ENCODE results near the gene RAPGEF3.

Gene RAPGEF3

DNA sequence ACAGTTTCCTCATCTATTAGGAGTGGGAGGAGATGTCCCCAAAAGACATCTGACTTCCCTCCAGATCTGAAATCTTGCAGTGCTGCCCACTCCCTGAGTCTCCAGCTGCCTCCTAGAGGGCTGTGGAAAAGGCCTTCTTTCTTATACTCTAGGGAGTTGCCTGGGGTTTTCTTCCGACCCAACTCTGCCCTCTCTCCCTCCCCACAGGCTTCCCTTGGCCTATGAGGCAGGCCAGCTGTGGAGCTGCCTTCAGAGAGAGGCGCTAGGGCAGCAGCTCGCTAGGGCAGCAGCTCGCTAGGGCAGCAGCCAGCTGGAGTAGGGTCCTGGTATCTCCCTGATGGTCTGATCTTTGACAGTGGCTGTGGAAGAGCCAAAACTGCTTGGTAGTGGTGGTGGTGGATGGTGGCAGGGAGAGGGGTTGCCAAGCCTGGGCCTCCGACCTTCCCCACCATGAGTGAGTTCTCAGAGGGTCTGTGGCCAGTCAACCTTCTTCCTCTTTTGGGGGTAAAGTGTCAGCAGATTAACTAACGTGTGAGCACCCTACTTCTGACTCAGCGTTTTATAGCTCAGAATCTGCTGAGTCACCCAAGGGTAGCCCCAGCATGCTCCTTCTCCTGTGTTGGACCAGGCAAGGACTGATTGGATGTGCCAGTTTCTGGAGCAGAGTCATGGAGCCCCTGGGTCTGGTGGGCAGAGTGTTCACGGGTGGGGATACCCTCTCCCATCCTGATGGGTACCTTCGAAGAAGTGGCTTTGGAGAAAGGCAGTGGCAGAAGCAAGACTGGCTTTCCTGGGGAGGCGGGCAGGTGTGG, 16.6 kb upstream of the RAPGEF3 start:
- DNase-seq (ENCODE audit: low spot score) = no peak

DNA sequence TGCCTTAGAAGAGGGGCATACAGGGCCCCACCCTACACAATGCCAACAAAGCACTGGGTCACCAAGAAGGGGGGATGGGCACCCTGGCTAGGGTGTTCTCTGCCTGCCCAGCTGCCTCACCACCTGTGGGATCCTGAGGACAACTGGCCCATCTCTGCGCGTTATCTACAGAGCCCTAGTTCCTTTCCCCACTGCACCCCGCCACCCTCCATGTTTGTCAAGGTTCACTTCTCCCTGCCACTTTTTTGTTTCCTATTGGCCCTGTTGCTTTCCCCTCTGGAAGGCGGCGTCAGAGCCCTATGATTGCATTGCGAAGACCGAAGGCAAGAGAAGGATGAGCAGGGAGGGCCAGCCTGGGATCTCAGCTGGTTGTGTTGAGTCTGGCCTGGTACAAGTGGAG, 16.0 kb upstream of the RAPGEF3 start:
- DNase-seq (ENCODE audit: low spot score) = no peak

DNA sequence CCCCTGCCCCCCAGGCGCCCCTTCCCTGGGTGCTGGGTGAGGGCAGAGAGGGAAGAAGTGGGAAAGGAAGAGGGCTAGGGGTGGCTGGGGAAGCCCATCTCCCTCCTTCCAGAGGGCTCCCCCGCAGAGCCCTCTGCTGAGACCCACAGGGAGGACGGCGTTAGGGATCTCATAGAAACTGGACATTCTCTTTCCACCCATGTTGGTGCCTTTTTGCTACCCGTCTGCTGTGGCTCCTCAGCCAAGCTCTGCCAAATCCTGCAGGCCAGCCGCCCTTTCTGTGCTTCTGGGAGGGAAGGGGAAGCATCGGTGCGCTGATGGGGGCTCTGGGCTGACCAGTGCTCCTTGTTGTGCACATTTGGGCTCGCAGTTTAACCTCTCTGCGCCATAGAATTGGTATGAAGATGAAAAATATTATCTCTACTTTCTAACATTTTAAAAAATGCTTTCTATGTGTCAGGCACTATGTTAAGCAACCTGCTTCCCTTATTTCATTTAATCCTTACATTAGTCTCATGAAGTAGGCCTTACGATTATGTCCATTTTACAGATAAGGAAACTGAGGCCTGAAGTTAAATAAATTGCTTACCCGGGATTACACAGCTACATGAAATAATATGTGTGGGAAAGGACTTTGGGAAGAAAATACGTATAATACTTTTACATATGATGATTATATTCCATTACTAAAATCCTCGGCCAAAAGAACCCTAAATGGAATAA, 15.3 kb upstream of the RAPGEF3 start:
- no peak for DNase-seq (ENCODE audit: low spot score)

DNA sequence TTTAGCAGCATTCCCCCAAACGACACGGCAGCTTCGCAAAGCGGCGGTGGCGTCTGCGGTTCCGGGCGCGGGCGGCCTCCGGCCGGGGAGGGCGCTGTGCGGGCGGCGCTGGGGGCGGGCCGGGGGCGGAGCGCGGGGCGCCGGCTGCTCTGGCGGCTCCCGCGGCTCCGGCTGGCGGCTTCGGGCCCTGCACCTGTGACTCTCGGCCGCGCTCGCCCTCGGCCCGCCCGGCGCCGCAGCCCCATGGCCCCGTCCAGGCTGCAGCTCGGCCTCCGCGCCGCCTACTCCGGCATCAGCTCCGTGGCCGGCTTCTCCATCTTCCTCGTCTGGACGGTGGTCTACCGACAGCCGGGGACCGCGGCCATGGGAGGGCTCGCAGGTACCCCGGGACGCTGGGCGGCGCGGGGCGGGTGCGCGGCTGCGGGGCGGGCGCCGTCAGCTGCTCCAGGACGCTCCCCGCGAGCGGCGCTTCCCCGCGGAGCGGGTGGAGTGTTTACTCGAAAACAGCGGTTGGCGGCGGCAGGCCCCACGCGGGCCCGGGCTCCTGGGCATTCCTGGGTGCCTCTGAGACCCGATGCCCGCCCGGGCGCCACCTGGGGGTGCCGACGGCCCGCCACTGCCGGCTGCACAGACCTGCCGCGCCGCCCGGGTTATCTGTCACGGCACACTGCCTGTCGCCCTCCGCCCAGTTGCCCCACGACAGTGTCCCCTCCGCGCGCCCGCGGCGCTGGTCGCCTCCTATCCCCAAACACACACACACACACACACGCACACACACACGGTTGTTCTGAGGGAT, 14.6 kb upstream of the RAPGEF3 start, which contains the start of gene SLC48A1:
TSS of gene SLC48A1 (plus strand) at position 177 of the 796 bp plus-strand sequence. CDS start at position 244, 67 bp downstream.
- DNase-seq (ENCODE audit: low spot score) = peak; percentile 60

DNA sequence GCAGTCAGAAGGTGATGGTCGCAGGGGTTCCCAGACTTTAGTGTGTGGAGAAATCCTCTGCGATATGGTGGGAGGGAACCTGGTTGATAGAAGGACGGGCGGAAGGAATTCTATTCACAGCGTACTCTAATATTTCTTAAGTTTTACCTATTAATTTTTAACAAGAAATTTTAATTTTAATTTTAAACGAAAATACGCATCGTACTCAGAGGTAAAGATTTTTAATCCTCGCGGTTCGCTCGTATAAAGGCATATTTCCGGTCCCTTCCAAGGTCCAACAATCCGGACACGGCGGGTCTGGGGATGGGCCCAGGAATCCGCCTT, 14.0 kb upstream of the RAPGEF3 start:
- no peak for DNase-seq (ENCODE audit: low spot score)

DNA sequence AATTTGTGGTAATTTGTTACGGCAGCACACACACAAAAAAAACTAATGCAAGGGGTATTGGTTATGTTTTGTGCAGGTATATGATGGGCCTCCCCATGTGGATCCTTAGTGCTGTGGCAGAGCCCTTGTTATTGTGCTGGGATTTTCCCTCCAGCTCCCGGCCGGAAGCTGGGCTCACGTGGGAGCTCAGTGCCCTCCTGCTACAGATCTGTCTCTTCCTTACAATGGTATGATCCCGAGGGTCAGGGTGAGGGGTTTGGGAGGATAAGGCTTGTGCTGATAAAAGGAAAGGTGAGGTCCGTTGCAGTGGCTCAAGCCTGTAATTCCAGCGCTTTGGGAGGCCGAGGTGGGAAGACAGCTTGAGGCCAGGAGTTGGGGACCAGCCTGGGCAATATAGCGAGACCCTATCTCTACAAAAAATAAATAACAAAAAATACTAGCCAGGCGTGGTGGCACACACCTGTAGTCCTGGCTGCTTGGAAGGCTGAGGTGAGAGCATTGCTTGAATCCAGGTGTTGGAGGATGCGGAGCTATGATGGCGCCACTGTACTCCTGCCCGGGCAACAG, 13.5 kb upstream of the RAPGEF3 start:
- DNase-seq (ENCODE audit: low spot score) = no peak

DNA sequence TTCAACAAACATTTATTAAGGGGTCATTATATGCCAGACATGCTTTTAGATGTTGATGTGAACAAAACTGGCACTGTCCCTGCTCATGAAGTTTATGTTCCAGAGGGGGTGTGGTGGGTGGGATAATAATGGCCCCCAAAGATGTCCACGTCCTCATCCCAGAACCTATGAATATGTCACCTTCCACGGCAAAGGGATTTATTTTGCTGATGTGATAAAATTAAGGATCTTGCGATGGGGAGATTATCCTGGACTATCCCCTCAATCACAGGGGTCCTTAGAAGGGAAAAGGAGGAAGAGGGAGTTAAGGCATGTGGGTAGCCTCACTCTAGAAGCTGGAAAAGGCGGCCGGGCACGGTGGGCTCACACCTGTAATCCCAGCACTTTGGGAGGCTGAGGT, 12.6 kb upstream of the RAPGEF3 start:
- DNase-seq (ENCODE audit: low spot score) = no peak

DNA sequence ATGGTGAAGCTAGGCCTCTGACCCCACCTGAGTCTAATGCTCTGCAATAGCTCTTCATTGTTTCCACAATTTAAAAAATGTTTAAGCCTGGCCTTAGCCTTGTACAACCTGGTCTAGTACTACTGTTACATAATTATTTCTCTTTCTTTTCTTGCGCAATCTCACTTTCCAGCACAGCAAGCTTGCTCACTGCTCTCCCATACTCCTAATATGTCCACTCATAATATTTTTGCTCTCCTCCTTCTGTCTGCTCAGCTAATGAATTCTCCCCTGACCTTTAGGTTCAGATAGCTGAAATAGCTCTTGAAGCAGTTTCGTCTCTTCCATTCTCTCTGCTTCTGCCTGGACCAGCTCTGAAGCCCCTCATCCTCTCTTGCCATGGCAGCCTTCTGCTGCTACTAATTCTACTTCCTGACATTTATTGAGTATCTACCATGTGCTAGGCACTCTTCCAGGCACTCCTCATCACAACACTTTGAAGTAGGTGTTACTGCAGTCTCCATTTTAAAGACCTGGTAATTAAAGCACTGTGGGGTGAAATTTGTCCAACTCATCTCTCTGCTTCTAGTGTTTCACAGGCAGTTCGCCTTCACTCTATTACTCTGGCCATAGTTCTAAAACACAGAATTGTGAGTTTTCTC, 11.5 kb upstream of the RAPGEF3 start:
- DNase-seq (ENCODE audit: low spot score) = no peak

DNA sequence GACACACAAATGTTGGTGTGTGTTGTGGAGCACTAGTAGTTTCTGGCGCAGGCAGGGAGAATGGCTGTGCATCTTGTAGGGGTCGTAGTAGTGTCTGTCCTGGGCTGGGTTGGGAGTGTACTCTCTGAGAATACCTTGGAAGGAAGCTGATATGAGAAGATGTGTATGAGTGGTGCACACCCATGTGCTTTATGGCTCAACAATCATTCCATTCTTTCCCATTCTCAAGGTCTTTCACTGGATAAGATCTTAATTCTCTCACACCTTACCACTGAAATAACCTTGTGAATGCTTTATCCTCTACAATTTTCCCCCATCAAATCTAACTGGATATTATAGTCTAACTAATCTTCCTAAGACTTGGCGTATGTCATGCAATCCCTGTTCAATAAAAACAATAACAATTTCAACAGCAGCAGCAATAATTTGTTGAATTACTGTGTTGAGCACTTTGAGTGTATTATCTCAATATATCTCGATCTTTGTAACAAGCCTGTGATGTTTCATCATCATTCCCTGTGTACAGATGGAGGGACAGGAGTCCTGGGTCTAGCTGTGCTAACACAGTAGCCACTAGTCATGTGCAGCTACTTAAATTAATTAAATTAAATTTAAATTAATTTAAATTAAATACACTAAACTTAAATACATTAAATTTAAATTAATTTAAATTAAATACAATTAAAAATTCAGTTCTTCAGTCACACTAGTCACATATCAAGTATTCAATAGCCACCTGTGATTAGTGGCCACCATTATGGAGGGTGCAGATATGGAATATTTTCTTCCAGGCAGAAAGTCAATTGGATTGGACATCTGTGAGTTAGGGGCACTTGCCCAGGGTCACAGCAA, 10.8 kb upstream of the RAPGEF3 start:
- DNase-seq (ENCODE audit: low spot score) = peak; percentile 69

DNA sequence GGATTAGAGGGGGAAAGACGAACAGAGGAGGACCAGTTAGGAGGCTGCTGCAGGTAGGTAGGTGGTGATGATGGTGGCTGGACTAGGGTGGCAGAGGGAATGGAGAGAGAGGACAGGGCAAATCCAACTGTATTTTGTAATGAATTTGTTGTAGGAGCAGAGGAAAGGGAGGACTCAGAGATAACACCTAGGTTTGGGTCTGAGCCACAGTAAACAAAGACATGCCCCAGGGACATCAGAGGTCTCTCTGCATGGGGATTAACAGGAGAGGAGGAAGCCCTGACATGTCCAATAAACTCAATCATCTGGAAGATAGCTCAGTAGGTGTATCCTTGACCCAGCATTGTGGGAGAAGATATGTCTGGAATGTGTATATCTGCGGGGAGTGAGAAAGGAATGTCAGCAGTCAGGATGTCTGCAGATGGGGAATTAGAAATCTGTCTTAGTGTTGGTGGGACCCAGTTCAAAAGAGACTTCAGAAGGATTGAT, 9.7 kb upstream of the RAPGEF3 start:
- peak; percentile 92 for DNase-seq (ENCODE audit: low spot score)

DNA sequence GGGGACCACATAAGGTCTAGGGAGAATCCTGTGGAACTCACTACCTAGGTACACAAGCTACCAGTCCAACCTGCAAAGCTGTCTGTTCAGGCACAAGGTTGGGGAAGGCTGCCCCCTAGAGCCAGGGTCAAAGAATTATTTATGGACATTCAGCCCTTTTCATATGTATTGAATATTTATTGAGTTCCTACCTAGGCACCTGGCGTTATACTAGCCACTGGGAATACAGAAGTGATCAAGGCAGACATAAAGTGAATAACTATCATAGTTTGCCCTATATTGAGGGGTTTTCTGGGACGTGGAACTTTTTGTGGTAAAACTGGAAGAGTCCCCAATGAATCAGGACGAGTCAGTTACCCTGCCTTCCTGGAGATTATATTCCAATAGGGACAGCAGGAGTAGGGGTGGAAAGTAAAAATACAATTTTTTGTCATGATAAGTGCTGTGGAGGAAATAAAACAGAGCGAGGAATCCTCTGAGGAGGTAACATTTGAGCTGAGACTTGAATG, 8.6 kb upstream of the RAPGEF3 start:
- DNase-seq (ENCODE audit: low spot score) = peak; percentile 76

DNA sequence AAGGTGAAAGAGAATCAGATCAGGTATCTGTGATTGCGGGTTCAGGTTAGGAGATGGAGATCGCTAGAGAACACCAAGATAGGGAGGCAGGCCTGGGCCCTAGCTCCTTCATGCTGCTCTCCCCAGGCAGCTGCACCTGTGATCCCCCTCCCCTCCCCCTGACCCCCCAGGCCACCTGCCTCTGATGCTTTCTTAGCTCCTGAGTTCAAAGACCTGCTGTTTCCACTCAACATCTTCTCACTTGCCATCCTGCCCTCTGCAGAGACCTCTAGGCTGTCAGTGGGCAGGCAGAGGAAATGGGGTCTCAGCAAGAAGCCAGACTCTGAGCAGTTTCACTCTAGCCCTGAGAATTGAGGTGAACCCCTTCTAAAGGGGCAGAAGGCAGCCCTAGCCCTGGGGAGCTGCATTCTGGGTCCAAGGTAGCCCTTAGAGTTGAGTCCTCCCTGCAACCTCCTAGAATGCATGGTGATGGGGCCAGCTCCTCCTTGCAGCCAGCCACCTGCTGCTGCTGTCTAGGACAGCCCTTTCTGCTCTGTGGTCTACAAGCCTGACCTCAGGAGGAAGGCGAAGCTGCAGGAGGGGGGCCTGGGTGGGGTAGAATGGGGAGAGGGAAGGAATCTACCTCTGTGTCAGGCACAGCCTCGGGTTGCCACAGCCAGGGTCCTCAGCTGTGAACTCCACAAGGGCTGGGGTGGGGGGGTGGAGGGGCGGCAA, 8.0 kb upstream of the RAPGEF3 start:
- DNase-seq (ENCODE audit: low spot score) = no peak

DNA sequence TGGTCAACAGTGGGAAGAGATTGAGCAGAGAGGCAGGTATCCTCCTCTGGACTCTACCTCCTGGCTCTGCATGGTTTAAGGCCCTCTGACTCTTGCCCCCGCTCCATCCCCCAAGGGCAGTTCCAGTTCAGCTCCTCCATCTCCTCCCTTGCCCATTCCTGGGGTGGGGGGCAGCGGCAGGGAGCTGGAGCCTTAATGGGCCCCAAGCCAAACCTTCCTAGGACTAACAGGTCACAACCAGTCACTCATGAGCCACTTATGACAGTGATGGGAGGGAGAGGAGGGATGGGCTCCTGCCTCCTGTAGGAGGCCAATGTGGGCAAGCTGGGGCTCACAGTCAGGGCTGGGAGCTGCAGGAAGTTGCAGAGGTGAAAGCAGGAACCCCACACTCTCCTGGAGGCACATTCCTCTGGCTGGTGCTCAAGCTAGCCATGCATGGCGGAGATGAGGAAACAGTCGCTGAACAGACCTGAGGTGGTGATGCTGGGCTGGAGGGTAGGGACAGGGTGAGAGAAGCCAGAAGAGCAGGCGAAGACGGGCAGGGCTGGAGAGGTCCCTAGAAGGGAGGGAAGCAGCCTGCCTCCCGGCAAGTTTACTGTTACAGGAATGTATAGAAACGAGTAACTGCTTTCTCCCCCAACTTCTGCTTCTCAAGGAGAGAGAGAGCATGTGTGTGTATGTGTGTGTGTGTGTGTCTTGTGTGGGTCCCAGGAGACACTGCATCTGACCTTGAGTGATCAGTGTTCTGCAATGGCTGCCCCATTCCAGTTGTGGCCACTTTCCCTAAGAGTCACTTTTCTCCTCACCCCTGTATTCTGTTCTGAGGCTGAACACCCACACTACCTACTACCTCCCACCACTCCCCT, 5.0 kb upstream of the RAPGEF3 start:
- DNase-seq (ENCODE audit: low spot score) = no peak

DNA sequence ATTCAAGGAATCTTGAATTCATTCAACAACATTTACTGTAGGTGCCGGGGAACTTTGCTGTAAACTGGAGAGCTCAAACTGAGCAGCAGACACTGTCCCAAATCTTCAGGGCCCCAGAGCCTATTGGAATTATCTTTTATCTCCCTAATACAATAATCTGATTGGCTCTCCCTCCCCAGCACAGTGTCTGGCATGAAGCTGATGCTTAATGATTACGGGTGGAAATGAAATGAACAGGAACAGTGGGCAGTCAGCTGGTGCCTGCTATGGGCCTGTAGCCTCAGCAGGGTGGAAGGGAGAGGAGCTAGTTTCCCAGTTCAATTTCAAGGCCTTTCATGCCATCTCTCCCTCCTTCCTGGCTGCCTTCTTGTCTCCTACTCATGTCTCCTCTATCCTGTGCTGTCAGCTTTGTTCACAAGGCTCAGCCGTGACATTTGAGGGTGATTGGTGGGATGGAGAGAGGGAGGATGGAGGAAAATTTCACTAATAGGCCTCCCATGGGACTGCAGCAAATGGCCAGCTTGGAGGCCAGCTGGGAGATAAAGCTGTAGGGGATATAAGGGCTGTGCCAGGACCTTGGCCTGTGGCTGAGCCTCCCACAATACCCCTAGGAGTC, 4.3 kb upstream of the RAPGEF3 start:
- DNase-seq (ENCODE audit: low spot score) = no peak

DNA sequence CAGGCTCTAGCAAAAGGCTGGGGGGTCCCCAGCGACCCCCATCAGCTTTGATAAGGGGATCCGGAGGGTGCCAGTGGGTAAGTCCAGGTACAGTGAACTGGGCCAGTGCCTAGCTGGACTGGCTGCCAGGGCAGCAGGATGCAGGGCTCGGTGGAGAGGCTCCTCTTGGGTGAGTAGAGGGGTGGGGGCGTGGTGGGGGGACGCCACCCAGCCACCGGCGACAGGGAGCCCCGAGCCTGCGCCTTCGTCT, 171 bp downstream of the RAPGEF3 start:
- DNase-seq (ENCODE audit: low spot score) = no peak

DNA sequence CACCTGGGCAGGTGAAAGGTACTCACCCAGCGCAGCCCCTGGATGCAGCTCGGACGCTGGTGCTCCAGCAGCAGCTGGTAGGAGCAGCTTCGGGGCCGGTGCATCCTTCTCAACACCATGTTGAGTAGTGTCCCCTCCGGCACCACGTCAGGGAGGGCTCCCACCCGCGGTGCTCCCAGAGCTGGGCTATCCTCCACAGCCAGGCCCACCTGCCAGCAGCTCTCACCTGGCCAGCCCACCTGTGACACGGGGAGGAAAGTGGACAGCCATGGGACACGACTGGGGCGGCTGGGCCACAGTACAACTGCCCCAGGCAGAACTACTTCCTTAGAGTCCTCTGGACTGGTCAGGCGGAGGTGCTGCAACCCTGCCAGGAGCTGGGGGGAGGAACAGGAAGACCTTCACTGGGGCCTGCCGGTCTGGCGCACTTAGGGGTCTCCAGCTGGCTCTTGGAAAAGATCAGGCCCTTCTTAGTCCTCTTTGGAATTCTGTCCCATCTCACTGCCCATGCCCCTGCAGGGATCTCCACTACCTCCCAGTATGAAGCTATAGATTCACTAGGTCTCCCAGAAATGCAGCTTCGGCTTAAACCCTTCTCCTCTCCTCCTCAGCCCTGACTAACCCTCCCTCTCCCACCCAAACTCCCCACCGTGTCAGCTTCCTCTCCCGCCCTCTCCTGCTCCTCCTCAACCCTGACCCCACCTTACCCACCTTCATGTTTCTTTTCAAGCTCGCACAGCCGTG, 668 bp downstream of the RAPGEF3 start:
- no peak for DNase-seq (ENCODE audit: low spot score)

DNA sequence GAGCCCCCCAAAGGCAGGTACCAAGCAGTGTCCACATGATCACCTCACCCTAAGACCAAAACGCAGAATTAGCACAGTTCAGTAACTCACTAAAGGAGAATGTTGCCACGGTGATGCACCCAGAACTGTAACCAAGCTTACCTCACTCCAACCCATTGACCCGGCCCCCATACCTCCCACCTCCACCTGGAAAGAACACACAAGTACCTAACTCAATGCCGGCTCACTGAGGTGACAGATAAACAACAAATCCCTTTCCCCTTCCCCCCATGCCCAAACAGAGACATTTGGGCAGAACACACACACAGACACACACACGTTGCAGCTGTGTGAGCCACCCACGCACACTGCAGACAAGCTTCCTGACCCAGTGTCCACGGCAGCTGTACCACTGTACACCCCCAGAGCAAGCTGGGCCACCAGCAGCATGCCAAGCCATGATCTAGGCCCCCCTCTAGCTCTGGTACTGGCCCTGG, 1.3 kb downstream of the RAPGEF3 start:
- DNase-seq (ENCODE audit: low spot score) = no peak
